HG03442 (cell line): ENCODE measurements around the gene SLC12A2.

Experiments used
- ATAC-seq: cut with Tn5 transposase; IDR thresholded peaks from one replicate; pipeline ENCODE4 v1.9.1; 2021; ENCODE audit warnings: mild to moderate bottlenecking, moderate library complexity; ENCODE audit not compliant: unreplicated experiment

The SLC12A2 gene

DNA sequence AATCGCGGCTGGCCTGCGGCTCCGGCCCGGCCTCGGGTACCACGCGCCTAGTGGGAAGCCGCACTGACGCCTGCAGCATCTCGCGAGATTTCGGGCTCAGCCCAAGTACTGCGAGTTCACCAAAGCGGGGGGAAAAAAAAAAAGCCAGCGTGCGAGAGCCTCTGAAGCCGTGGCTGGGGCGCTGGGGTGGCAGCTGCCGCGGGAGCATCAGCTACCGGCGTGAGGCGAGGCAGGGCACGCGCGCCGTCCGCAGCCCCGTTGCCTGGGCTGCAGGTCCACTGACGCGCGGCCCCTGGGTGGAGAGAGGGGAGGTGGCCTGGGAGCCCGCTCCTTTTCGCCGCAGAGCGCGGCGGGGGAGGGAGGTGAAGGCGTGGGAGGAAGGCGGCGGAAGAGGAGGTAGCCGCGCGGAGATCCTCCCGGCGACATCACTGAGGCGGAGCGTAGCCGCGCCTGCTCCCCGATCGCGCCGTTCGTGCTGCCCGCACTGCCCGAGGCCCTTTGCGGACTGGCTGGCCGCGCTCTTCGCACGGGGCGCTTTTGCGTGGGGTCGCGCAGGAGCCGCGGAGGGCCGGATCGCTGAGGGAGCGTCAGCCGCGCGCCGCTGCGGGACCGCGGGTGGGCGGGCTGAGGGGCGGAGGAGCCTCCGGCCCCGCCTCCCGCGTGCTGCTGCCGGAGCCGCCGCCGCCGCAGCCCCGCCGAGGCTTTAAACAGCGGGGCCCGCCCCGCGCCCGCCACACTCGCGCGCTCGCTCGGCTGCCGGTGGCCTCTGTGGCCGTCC is at the start of gene SLC12A2:
Gene SLC12A2, plus strand, starts transcription at position 734 of the 778 bp plus-strand sequence. CDS start 189 bp downstream, outside the sequence.
- ATAC-seq, result peak; percentile 61

DNA sequence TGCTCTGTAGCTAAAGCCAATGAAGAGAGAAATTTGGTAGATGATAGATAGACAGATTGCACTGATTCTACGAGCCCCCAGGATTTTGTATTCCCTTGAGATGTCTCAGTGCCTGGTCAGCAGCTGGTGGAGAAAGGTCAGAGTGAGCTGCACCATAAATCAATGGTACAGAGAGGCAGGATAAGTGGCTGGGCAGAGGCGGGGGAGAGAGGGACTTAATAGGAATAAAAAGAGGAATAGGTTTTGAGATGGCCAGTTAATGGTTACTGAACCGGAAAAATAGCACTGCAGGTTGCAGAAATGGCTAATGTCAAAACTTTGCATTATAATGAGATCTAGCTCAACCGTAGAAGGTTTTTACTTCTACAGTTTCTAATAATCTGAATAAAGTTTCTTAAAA is 47.9 kb upstream of the SLC12A2 start:
- no peak for ATAC-seq

DNA sequence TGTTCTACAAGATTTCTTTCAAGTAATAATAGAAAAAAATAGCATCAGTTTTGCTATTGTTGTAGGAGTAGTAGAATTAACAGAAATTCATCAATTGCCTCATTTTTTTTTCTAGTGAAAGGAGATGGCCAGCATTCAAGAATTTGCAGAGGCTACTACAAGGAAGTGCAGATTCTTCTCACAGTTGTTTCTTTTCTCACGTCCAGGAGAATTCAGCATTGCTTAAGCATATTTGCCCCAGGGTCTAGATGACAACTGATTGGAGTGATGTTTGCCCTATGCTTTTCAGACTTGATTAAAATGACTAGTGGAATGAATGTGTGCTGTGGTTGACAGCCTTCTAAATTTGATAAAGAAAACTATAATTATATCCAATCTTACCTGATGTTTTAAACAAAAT is 46.6 kb upstream of the SLC12A2 start:
- ATAC-seq, result no peak

DNA sequence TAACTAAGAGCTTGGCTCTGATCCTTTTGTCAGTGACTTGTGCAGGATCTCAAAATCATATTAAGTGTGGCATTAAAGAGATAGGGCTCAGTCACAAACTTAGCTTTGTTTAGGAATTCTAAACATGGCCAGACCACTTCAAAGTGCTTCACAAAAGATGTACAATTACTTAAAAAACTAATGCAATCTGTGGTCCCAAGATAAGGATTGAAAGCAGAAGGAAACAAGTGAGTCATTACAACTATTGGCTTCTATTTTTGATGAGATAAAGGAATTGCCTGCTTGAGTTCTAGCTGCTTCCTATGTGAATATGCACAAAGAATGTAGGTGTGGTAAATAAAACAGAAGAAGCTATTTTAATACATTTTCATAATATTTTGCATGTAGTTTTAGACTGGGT is 44.9 kb upstream of the SLC12A2 start:
- no peak for ATAC-seq

DNA sequence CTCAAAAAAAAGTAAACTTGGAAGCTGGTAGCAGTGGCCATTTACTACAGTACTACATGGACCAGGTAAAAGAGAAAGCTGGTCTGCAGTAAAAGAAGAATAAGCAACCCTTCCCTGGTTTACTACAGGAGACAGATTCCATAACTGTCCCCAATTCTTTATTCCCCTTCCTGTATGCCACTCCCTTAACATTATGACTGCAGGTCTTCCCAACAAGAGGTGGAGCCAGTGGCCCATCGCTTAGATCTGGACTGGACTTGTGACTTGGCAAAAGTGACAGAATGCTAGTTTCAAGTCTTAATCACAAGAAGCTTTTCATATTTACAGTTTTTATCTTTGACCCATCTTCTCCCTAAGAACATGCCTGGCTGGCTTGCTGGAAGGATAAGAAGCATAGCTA is 42.6 kb upstream of the SLC12A2 start:
- no peak for ATAC-seq

DNA sequence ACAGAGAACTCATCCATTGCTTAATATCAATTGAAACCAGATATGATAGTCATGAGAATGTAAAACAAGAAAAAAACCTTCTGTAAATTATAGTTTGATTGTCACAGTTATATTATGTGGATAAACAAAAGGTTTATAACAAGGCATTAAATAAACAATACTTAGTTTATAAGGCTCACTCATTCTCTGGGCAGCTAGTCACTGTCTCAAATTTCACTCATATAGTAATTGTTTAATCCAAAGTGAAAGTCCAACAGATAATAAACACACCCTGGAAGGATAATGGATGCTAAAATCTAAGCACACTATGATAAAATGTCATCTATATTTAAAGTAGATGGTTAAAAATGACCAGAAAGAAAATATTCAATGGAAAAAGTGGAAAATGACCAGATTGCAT is 30.8 kb upstream of the SLC12A2 start:
- no peak for ATAC-seq

DNA sequence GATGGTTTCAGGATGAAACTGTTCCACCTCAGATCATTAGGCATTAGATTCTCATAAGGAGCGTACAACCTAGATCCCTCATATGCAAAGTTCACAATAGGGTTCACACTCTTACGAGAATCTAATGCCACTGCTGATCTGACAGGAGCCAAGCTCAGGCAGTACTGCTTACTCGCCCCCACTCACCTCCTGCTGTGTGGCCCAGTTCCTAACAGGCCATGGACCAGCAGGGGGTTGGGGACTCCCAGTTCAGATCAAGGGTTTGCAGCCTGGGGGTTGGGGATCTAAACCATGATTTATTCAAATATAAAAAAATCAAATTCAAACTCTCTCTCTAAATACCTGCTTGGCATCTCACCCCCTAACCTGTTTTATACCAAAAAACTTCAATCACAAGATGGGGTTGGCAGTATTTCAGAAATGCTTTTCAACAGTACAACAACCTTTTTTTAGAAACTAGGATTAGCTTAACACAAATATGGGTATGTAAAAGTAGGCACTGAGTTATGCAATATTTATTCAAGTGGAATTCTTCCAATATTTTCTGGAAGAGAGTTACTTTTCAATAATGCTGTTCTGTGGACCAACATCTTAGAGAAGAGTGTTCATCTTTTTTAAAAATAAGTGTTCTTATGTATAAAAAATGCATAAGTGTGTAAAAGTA is 30.1 kb upstream of the SLC12A2 start:
- no peak for ATAC-seq

DNA sequence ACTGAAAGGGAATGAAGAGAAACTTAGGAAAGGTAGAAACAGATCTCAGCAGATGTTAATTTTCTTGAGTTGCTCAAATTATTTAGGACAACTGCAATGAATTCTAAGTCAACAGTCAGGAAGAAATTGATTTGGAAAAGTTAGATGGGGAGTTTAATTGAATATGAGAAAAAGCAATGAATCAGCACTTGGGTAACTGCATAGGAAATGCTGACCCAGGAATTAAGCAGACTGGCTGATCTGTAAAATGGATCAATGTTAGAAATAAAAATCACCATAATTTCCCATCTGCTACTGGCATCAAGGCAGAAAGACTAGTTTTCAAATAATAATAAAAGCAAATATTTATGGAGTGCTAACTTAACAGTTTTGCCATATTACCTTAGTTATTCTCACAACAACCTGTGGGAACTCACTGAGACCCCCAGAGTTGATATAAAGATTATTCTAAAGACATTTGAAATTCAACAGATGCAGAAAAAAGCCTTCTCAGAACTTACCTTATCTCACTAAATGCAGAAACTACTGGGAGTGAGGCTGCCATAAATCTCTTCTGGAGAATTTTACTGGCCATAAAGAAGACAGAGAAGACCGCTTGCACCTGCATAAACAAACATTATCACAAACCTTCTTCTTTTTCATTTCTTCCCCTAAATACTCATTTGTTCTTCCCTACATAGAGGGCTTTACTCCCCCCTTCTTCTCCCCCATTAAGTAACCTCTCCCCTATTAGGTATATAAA is 22.8 kb upstream of the SLC12A2 start:
- no peak for ATAC-seq

DNA sequence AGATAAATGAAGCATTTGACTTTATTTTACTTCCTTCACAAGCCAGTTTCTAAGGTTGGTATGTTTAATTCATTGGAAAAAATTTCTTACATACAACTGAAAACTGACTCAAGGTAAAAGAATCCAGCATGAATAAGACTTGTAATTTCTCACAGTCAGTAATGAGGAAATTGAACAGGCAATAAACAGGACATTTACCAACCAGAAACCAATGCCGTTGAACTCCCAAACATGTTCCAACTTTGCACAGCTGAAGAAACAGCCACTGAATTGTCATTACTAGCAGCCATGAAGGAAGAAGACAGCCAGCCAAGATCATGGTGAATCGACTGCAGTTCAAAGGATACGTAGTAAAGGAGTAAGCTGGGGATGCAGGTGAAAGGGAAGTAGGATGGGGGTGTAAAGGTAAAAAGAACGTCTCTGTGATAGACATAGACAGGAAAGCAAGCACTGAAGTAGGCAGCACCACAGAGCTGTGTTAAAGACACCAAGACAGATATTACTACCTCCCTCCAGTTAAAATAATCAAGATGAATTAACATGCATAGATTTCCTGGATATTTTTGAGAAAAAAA is 21.3 kb upstream of the SLC12A2 start:
- ATAC-seq, result no peak

DNA sequence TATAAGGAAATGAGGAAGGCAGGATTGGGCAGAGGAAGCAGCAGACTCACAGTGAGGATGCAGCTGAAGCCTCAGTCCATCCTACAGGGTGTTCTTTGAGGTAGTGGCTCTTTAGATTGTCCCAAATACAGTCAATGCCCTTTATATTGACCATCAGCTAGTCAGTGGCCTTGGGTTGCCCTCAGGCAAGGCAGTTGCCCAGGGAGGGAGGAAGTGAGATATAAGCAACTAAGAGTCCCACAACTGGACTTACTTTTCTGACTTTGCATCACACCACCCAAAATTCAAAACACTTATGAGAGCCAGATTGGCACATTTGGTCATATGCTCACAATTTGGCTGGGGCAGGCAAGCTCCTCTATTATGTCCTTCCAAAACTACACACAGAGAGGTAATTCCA is 9.4 kb upstream of the SLC12A2 start:
- no peak for ATAC-seq

DNA sequence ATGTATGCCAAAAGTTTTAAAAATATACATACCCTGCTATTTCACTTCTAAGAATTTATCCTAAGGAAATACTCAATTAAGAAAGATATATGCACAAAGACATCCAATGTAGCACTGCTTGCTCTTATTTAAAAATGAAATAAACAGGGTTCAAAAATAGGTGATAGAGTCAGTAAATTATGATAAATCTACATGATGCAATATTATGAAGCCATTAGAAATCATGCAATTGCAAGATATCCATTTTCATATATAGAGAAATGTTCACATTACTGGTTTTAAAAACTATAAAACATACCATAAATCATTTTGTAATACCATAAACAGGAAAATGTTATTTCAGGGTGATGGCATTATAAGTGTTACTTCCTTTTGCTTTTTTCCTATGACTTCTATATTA is 8.6 kb upstream of the SLC12A2 start:
- no peak for ATAC-seq

DNA sequence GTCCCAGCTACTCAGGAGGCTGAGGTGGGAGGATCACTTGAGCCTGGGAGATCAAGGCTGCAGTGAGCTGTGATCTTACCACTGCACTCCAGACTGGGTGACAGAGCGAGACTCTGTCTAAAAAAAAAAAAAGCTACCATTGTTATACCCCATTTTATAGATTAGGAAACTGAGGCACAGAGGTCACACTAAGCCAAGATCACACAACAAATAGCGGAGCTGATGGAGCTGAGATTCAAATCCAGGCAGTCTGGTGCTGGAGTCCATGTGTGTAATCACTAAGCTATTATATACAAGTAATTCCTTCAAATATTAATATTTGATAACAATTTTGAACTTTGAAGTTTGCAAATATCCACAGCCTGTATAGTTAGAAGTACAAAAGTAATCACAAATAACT is 6.0 kb upstream of the SLC12A2 start:
- ATAC-seq, result no peak

DNA sequence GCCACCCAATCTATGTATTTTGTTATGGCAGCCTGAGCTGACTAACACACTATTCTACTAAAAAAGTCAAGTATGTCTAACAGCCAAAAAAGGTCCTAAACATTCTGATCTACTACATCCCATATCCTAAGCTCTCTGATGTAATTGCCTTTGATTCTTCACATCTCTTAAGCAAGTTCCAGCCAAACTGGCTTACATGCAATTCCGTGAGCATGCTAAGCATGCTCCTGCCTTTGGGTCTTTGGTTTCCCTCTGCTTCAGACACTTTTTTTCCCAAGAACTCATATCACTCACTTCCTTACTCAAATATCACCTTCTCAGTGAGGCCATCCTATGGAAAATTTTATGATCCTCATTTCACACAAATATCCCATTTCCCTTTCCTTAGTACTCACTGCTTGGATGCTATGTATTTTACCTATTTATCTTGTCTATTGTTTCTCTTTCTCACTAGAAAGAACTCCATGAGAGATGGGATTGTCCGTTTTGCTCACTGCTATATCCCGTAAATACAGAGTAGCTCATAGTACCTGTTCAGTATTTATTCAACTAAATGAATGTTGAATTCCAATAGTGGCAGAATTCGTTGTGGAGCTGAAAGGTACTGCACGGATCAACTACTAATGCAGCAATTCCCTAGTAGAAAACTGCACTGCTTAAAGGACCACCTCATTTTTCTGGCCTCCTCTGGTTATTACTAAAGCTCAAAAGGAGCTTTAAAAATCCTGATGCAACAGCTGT is 2.3 kb upstream of the SLC12A2 start:
- ATAC-seq, result no peak

DNA sequence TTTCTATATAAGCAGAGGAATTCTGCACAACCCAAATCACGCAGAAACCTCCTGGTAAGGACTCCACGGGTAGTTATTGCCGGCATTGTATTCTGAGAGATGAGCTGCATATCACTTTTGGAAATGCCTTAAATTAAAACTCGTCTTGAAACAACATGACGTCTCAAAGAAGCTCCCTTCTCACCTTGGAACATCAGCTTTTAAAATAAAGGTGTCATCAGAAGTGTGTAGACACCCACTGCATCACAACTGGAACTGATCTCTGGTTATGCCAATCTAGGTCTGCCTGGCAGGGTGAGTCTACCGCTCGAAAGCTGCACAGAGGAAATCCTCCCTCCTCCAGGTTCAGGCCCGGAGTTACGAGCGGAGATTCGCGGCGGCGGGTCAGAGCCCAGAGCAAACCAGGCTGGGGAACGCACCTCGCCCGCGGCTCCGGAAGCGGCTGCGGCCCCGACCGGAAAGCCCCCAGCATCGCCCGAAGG is 974 bp upstream of the SLC12A2 start:
- peak; percentile 8 for ATAC-seq

DNA sequence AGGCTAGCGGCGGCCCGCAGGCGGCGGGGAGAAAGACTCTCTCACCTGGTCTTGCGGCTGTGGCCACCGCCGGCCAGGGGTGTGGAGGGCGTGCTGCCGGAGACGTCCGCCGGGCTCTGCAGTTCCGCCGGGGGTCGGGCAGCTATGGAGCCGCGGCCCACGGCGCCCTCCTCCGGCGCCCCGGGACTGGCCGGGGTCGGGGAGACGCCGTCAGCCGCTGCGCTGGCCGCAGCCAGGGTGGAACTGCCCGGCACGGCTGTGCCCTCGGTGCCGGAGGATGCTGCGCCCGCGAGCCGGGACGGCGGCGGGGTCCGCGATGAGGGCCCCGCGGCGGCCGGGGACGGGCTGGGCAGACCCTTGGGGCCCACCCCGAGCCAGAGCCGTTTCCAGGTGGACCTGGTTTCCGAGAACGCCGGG is 253 bp downstream of the SLC12A2 start:
- peak; percentile 27 for ATAC-seq

DNA sequence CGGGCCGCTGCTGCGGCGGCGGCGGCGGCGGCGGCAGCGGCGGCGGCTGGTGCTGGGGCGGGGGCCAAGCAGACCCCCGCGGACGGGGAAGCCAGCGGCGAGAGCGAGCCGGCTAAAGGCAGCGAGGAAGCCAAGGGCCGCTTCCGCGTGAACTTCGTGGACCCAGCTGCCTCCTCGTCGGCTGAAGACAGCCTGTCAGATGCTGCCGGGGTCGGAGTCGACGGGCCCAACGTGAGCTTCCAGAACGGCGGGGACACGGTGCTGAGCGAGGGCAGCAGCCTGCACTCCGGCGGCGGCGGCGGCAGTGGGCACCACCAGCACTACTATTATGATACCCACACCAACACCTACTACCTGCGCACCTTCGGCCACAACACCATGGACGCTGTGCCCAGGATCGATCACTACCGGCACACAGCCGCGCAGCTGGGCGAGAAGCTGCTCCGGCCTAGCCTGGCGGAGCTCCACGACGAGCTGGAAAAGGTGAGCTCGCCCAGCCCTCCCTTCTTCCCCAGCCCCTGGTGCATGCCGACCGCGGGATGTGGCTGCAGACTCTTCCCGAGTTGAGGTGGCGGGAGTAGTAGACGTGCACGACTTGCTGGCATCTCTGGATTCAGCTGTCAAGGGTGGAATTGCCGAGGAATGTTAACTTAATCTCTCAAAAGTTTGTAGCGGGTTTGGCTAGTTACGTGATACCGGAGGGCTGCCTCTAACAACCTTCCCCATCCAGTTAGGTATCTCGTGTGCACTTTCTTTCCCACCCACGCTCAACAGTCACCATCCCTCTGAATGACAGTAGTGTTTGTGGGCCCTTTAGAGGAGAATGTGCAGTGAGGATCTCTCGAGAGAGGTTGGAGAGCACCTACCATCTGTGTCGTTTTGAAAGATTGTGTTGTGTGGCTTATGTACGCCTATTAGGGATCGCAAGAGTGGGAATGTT is 932 bp downstream of the SLC12A2 start:
- ATAC-seq, result peak; percentile 15

DNA sequence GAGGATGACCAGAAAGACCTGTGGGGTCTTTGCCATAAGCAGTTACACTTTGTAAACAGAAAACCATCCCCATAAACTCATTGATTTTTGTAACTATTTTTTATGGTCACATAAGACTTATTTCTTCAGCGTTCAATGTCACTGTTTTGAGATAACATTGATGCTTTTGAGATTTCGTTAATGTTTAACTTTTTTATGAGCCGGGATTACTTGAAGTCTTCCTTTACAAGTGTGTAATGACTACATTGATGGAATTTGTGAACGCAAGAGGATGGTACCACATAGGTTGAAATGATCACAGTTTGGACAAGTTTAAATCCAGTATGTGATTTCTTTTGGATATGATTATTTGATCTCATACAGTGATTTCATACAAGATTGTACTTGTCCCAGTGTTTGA is 1.8 kb downstream of the SLC12A2 start:
- ATAC-seq, result no peak

DNA sequence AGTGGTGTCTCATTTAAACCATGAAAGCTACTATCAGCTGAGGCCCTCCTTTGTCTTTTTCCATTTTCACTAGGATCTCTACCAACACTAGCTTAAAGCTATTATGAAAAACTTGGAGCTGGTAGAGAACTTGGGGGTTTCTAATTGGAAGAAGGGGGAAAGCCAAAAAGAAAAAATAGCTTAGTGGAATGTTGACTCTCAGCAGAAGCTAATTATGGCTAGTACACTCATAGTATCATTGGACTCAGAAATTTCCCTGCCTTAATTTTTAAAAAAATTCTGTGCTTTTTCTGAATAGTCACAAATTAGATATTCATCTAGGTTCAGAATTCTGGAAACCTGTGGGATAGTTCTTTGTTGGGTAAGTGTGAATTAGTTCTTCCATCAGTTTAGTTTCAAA is 8.0 kb downstream of the SLC12A2 start:
- ATAC-seq, result no peak

DNA sequence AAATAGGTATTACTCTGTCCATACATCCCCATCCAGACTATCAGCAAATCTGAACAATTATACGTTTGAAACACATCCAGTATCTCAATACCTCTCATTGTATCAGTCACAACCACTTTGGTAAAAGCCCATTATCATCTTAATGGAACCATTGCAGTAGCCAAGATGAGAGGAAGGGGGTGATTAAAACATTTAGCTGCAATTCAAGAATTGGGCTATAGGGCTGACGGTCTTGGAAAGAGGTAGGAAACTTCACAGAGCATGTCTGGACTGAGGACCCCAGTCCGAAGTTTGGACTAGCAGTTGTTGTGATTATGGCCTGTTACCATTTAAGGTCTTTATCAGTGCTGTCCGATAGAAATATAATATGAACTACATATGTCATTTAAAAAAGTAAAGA is 8.6 kb downstream of the SLC12A2 start:
- ATAC-seq, result no peak

DNA sequence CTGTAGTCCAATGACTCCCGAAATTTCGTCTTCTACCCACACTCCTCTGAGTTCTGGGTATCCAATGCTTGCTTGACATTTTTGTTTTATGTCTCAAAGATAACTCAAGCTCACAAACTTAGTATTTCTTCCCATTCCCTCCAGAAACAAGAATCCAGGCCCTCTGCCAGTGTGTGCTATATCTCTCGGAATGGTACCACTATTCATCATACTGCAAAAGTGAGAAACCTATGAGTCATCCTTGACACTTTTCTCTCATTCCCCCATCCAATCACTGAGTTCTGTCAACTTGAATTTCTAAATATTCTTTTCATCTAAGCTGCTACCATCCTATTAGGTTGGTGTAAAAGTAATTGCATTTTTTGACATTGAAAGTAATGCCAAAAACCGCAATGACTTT is 9.8 kb downstream of the SLC12A2 start:
- ATAC-seq, result no peak
